Gastrocnemius medialis (tissue), 4 donors: ENCODE measurements around the gene TAF7L.

Experiments used
- POLR2A ChIP-seq, 2 donors: fragments of 450-650 bp; IDR thresholded peaks; one replicate each; pipeline ENCODE4 v1.6.1; 2017; ENCODE audit warnings: antibody characterized with exemption in 2 of 2, mild to moderate bottlenecking in 2 of 2, moderate library complexity in 2 of 2
- TF ChIP-seq, protein P1 (sequence below), 5 experiments: fragments of 450-650 bp in 3 of 5; fragments of 200-600 bp in 2 of 5; sonication (generic) in 2 of 5; IDR thresholded peaks in 4 of 5; conservative IDR thresholded peaks in 1 of 5; 1 replicate in 4 of 5; 2 replicates in 1 of 5; pipeline ENCODE4 v1.5.1; 2016 to 2019; ENCODE audit warnings: antibody characterized with exemption in 5 of 5, mild to moderate bottlenecking in 3 of 5, moderate library complexity in 3 of 5

DNA sequence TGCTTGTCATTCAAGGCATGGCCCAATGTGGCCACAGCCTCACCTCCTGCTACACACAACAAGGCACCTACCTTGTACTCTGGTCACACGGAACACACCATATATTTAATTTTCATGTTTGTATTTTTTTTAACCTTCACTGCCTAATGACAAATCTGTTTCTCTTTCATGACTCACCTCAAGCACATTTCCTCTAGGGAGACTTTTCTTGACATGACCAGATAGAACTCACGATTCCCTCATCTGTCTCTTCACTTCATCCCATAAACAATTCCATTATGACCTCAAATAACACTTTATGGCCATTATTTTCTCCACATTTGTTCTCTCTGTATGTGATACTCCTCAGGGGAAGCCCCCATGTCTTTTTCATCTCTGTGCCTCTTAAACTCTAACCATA is 60.5 kb downstream of the TAF7L start:
- no peak for TF ChIP-seq POLR2A (IDR thresholded peaks at IDR 0.05)
- TF ChIP-seq, protein P1, sequence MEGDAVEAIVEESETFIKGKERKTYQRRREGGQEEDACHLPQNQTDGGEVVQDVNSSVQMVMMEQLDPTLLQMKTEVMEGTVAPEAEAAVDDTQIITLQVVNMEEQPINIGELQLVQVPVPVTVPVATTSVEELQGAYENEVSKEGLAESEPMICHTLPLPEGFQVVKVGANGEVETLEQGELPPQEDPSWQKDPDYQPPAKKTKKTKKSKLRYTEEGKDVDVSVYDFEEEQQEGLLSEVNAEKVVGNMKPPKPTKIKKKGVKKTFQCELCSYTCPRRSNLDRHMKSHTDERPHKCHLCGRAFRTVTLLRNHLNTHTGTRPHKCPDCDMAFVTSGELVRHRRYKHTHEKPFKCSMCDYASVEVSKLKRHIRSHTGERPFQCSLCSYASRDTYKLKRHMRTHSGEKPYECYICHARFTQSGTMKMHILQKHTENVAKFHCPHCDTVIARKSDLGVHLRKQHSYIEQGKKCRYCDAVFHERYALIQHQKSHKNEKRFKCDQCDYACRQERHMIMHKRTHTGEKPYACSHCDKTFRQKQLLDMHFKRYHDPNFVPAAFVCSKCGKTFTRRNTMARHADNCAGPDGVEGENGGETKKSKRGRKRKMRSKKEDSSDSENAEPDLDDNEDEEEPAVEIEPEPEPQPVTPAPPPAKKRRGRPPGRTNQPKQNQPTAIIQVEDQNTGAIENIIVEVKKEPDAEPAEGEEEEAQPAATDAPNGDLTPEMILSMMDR (IDR thresholded peaks at IDR 0.05 in 4 of 5, conservative IDR thresholded peaks at IDR 0.05 in 1 of 5), result no peak
